AG09319 (cell line): Measurements from ENCODE around the gene QRFP.

Experiments used
- DNase-seq: peaks from one replicate; pipeline ENCODE4 v3.0.0-alpha.2; 2010; ENCODE audit warnings: low read depth; ENCODE audit errors: extremely low read depth
- TF ChIP-seq, protein P1 (sequence below): IDR thresholded peaks from 2 replicates; pipeline ENCODE4 v1.5.1; 2011; ENCODE audit warnings: low read depth, mild to moderate bottlenecking, inconsistent platforms, low read length, moderate library complexity

QRFP gene

DNA sequence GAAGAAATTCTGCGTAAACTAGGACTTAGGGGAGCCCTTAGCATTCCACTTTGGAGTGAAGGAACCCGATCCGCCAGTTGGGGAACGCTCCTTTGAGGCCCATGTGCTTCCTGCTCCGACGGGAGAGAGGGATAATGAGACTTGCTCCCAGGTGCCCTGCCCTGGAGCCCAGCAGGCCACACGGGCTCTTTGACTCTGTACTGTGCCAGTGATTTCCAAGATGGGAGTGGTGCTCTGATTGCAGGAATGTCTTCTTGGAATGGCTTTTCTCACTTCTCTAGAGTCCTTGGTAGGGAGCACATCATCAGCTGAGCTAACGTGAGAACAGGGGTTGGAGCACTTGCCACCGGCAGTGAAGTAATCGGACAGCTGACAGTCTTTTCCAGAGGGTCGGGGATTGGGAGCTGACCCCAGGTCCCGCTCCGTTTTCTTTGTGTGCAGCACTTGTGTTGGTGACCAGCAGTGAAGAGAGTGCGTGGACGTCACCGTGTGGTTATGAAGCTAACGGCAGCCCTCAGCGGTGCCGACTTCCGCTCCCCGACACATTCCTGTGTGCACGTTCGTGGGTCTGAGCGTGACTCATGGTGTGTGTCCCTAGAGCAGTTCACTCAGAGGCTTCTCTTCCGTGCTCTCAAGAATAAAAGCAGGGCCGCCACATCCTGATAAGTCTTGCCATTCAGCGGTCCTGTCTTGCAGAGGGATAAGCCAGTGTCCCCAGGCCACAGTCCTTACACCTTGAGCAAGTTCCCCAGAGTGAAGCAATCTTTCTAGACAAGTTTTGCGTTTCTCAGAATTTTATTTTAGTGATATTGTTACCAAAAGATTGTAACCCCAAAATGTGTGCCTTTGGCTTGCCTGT lies 35.9 kb downstream of the QRFP start:
- TF ChIP-seq, protein P1, sequence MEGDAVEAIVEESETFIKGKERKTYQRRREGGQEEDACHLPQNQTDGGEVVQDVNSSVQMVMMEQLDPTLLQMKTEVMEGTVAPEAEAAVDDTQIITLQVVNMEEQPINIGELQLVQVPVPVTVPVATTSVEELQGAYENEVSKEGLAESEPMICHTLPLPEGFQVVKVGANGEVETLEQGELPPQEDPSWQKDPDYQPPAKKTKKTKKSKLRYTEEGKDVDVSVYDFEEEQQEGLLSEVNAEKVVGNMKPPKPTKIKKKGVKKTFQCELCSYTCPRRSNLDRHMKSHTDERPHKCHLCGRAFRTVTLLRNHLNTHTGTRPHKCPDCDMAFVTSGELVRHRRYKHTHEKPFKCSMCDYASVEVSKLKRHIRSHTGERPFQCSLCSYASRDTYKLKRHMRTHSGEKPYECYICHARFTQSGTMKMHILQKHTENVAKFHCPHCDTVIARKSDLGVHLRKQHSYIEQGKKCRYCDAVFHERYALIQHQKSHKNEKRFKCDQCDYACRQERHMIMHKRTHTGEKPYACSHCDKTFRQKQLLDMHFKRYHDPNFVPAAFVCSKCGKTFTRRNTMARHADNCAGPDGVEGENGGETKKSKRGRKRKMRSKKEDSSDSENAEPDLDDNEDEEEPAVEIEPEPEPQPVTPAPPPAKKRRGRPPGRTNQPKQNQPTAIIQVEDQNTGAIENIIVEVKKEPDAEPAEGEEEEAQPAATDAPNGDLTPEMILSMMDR: peak; percentile 47
- DNase-seq: peak; percentile 85

DNA sequence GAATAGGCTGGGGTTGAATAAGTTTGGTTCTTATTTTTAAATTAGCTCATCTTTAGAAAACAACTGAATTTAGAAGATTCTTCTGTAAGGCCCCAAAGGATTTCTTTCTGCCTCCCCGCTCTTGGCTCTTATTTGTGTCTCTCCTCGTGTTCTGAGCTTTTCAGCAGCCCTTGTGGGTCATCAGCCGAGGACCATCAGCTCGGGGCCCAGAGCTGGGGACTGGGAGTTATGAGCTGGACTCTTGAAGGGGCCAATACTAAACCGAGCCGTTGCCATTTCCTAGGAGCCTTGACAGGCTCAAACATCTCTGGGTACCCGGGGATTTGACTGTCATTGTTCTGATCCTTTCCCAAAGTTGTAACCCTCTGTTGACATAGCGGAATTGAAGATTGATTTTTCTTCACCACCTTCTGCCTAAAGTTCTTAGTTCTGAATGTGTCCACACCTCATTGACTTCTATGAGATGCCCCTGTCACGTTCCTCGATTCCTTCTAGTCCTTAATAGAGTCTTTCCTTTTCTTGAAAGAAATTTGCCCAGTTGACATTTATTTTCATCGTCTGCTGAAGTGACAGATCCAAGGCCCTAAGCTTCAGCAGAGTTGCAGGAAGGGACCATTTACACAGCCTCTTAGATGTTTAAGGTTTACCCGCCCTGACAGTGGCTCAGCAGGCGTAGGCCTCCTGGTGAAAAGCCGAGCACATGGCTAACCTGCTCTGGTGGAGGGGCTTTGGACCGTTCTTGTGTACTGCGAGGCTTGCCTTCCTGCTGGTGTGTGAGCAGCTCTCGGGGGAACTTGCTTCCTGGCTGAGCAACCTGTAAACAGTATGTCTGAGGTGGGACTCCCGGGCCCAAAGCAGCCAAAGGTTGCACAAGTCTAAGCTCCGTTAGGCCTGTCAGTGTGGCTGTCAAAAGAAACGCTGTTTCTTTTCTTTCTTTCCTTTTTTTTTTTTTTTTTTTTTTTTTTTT lies 37.6 kb downstream of the QRFP start:
- TF ChIP-seq, protein P1: no peak

DNA sequence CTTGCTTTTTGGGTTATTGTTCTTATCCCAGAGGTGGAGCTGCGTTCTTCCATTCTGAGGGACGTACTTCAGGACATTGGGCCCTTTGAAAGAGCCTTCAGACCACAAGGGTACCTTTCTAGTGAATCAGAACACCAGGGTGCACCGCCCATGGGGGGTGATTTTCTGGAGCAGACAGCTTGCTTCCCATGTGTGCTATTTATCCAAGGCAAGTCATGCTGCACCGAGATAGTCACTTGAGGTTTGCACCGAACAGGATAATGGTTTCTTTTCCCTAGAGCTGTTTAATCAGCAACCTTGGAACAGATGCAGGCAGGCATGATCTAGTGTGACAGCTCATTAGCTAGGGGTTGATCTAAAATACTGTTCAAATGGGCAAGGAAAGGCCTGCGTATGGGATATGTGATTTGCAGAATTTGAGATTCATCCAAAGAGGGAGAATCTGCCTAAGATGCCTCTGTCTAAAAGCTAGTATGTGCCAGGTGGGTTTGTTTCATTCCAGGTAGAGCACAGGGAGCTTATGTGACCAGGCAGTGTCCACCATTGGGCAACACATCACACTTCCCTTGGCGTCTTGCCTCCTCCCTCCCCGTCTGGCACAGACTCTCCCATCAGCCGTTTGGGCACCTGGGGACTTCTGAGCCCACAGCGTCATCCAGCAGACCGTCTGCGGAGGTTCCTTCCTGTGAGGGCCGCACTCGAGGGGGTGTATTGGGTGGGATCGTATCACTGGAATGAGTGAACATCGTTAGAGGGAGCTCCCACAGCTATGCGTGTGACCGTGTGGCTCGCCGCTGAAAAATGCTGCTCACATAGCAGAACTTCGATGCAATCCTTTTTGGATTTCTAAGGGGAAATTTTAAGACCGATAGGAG lies 38.5 kb downstream of the QRFP start:
- TF ChIP-seq, protein P1: no peak; the same call in 1 of the 2 replicates
- no peak for DNase-seq

More for the DNA sequence above, 37.6 kb downstream of the QRFP start:
- DNase-seq: no peak

DNA sequence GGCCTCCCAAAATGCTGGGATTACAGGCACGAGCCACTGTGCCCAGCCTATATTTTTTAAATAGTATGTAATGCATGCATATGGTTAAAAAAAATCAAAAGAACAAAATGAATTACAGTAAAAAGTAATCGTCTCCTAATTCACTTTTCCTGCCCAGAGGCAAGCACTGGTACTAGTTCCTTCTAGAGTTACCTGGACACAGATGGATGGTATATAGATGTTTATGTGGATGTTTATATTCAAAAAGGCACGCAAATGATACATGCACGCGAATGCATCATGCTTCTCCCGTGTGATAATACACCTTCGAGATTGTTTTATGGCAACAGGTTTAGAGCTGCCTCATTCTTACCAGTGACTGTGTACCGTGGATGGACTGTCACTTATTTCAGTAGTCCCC lies 40.1 kb downstream of the QRFP start:
- TF ChIP-seq, protein P1: no peak
- DNase-seq: no peak

DNA sequence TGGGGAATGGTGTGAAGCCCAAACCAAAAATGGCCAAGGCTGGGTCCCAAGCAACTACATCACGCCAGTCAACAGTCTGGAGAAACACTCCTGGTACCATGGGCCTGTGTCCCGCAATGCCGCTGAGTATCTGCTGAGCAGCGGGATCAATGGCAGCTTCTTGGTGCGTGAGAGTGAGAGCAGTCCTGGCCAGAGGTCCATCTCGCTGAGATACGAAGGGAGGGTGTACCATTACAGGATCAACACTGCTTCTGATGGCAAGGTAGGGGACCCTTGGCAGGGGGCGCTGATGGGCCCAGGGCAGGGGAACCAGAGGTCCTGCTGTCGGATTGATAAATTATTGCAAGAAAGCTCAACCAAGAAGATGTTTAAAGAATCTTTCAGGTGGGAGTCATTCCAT lies 41.8 kb downstream of the QRFP start:
- DNase-seq: no peak
- TF ChIP-seq, protein P1: no peak

DNA sequence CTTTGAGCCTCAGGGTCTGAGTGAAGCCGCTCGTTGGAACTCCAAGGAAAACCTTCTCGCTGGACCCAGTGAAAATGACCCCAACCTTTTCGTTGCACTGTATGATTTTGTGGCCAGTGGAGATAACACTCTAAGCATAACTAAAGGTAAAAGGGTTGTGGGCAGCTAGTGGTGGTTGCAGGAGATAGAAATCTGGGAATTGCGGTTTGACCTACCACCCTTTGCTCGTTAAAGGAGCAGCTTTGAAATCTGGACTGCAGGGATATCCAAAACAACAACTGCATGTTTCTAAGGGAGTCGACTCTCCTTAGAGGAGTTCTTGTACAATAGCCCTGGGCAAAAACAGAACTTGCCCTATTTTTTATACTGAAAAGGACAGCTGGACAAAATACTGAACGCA lies 42.5 kb downstream of the QRFP start:
- TF ChIP-seq, protein P1: no peak
- no peak for DNase-seq
